ENCODE data around the gene ACBD7.

Gene ACBD7

GRCh38 chr10:15088428-15089261 is at the start of gene ACBD7:
ACBD7 (minus strand) TSS chr10:15088776; CDS start chr10:15088728, 48 bp downstream.
- Histone ChIP-seq H3K4me3 (ENCODE audit: low read length) (peak within 1 kb of the TSS; percentile 85), H3K4me1 (ENCODE audit: insufficient read depth, low read length) (peaks cover 17% of the 10 kb centered on the region), H2AFZ (ENCODE audit: low read depth, low read length) (peak within 1 kb of the TSS; percentile 97), H3K36me3 (ENCODE audit: insufficient read depth, low read length) (no peaks in the 10 kb centered on the region), H3K27me3 (ENCODE audit: insufficient read depth, low read length) (no peaks in the 10 kb centered on the region), H3K9me3 (ENCODE audit: low read length) (peaks cover 6% of the 10 kb centered on the region)

GRCh38 chr10:15137636-15138035 is 49.1 kb upstream of the ACBD7 start:
- Histone ChIP-seq H3K4me3 (ENCODE audit: low read length) (no peak overlapping the region), H2AFZ (ENCODE audit: low read depth, low read length) (no peak overlapping the region), H3K36me3 (ENCODE audit: insufficient read depth, low read length) (peaks cover 42% of the 10 kb centered on the region), H3K4me1 (ENCODE audit: insufficient read depth, low read length) (peaks cover 12% of the 10 kb centered on the region), H3K9me3 (ENCODE audit: low read length) (peaks cover 1% of the 10 kb centered on the region), H3K27me3 (ENCODE audit: insufficient read depth, low read length) (no peaks in the 10 kb centered on the region)

- Histone ChIP-seq H2AFZ (ENCODE audit: low read depth, low read length) (no peak overlapping the region), H3K36me3 (ENCODE audit: insufficient read depth, low read length) (peaks cover 44% of the 10 kb centered on the region), H3K27me3 (ENCODE audit: insufficient read depth, low read length) (no peaks in the 10 kb centered on the region), H3K4me1 (ENCODE audit: insufficient read depth, low read length) (peaks cover 12% of the 10 kb centered on the region), H3K9me3 (ENCODE audit: low read length) (peaks cover 1% of the 10 kb centered on the region), H3K4me3 (ENCODE audit: low read length) (no peak overlapping the region)
Observed at GRCh38 chr10:15137036-15137359, 48.4 kb upstream of the ACBD7 start.

- Histone ChIP-seq H3K27me3 (ENCODE audit: insufficient read depth, low read length) (no peaks in the 10 kb centered on the region), H3K9me3 (ENCODE audit: low read length) (peaks cover 1% of the 10 kb centered on the region), H3K36me3 (ENCODE audit: insufficient read depth, low read length) (peaks cover 47% of the 10 kb centered on the region), H3K4me3 (ENCODE audit: low read length) (no peak overlapping the region), H3K4me1 (ENCODE audit: insufficient read depth, low read length) (peaks cover 8% of the 10 kb centered on the region), H2AFZ (ENCODE audit: low read depth, low read length) (no peak overlapping the region)
Observed at GRCh38 chr10:15136129-15137035, 47.8 kb upstream of the ACBD7 start.

GRCh38 chr10:15131330-15131729 is 42.8 kb upstream of the ACBD7 start:
- H3K4me3 ChIP-seq (ENCODE audit: low read length) = no peak overlapping the region
- no peaks in the 10 kb centered on the region for H3K4me1 ChIP-seq (ENCODE audit: insufficient read depth, low read length)
- H3K9me3 ChIP-seq (ENCODE audit: low read length) = peaks cover 1% of the 10 kb centered on the region
- peaks cover 56% of the 10 kb centered on the region for H3K36me3 ChIP-seq (ENCODE audit: insufficient read depth, low read length)
- H2AFZ ChIP-seq (ENCODE audit: low read depth, low read length) = no peak overlapping the region
- no peaks in the 10 kb centered on the region for H3K27me3 ChIP-seq (ENCODE audit: insufficient read depth, low read length)

GRCh38 chr10:15124908-15125307 is 36.3 kb upstream of the ACBD7 start:
- Histone ChIP-seq H2AFZ (ENCODE audit: low read depth, low read length) (no peak overlapping the region), H3K36me3 (ENCODE audit: insufficient read depth, low read length) (peaks cover 29% of the 10 kb centered on the region), H3K9me3 (ENCODE audit: low read length) (no peaks in the 10 kb centered on the region), H3K27me3 (ENCODE audit: insufficient read depth, low read length) (no peaks in the 10 kb centered on the region), H3K4me3 (ENCODE audit: low read length) (no peak overlapping the region), H3K4me1 (ENCODE audit: insufficient read depth, low read length) (no peaks in the 10 kb centered on the region)

GRCh38 chr10:15124190-15124589 is 35.6 kb upstream of the ACBD7 start:
- Histone ChIP-seq H3K9me3 (ENCODE audit: low read length) (no peaks in the 10 kb centered on the region), H3K36me3 (ENCODE audit: insufficient read depth, low read length) (peaks cover 33% of the 10 kb centered on the region), H3K4me3 (ENCODE audit: low read length) (no peak overlapping the region), H2AFZ (ENCODE audit: low read depth, low read length) (no peak overlapping the region), H3K27me3 (ENCODE audit: insufficient read depth, low read length) (no peaks in the 10 kb centered on the region), H3K4me1 (ENCODE audit: insufficient read depth, low read length) (no peaks in the 10 kb centered on the region)

- H3K36me3 ChIP-seq (ENCODE audit: insufficient read depth, low read length) = peaks cover 37% of the 10 kb centered on the region
- no peak overlapping the region for H3K4me3 ChIP-seq (ENCODE audit: low read length)
- H3K9me3 ChIP-seq (ENCODE audit: low read length) = peaks cover 2% of the 10 kb centered on the region
- H2AFZ ChIP-seq (ENCODE audit: low read depth, low read length) = no peak overlapping the region
- H3K27me3 ChIP-seq (ENCODE audit: insufficient read depth, low read length) = no peaks in the 10 kb centered on the region
- no peaks in the 10 kb centered on the region for H3K4me1 ChIP-seq (ENCODE audit: insufficient read depth, low read length)
Observed at GRCh38 chr10:15123749-15124184, 35.2 kb upstream of the ACBD7 start.

GRCh38 chr10:15122477-15123030 is 34.0 kb upstream of the ACBD7 start:
- Histone ChIP-seq H2AFZ (ENCODE audit: low read depth, low read length) (no peak overlapping the region), H3K27me3 (ENCODE audit: insufficient read depth, low read length) (no peaks in the 10 kb centered on the region), H3K4me1 (ENCODE audit: insufficient read depth, low read length) (no peaks in the 10 kb centered on the region), H3K36me3 (ENCODE audit: insufficient read depth, low read length) (peaks cover 41% of the 10 kb centered on the region), H3K9me3 (ENCODE audit: low read length) (peaks cover 4% of the 10 kb centered on the region), H3K4me3 (ENCODE audit: low read length) (no peak overlapping the region)

GRCh38 chr10:15121707-15122106 is 33.1 kb upstream of the ACBD7 start:
- H3K4me1 ChIP-seq (ENCODE audit: insufficient read depth, low read length) = no peaks in the 10 kb centered on the region
- peaks cover 4% of the 10 kb centered on the region for H3K9me3 ChIP-seq (ENCODE audit: low read length)
- H3K4me3 ChIP-seq (ENCODE audit: low read length) = no peak overlapping the region
- H2AFZ ChIP-seq (ENCODE audit: low read depth, low read length) = no peak overlapping the region
- H3K27me3 ChIP-seq (ENCODE audit: insufficient read depth, low read length) = no peaks in the 10 kb centered on the region
- H3K36me3 ChIP-seq (ENCODE audit: insufficient read depth, low read length) = peaks cover 41% of the 10 kb centered on the region

- H3K27me3 ChIP-seq (ENCODE audit: insufficient read depth, low read length) = no peaks in the 10 kb centered on the region
- H2AFZ ChIP-seq (ENCODE audit: low read depth, low read length) = no peak overlapping the region
- H3K4me3 ChIP-seq (ENCODE audit: low read length) = no peak overlapping the region
- H3K36me3 ChIP-seq (ENCODE audit: insufficient read depth, low read length) = peaks cover 44% of the 10 kb centered on the region
- peaks cover 9% of the 10 kb centered on the region for H3K9me3 ChIP-seq (ENCODE audit: low read length)
- no peaks in the 10 kb centered on the region for H3K4me1 ChIP-seq (ENCODE audit: insufficient read depth, low read length)
Observed at GRCh38 chr10:15120523-15120922, 31.9 kb upstream of the ACBD7 start.

- H2AFZ ChIP-seq (ENCODE audit: low read depth, low read length) = no peak overlapping the region
- H3K4me1 ChIP-seq (ENCODE audit: insufficient read depth, low read length) = no peaks in the 10 kb centered on the region
- H3K27me3 ChIP-seq (ENCODE audit: insufficient read depth, low read length) = no peaks in the 10 kb centered on the region
- H3K4me3 ChIP-seq (ENCODE audit: low read length) = no peak overlapping the region
- peaks cover 9% of the 10 kb centered on the region for H3K9me3 ChIP-seq (ENCODE audit: low read length)
- peaks cover 33% of the 10 kb centered on the region for H3K36me3 ChIP-seq (ENCODE audit: insufficient read depth, low read length)
Observed at GRCh38 chr10:15118615-15119014, 30.0 kb upstream of the ACBD7 start.

GRCh38 chr10:15116225-15116624 is 27.6 kb upstream of the ACBD7 start:
- Histone ChIP-seq H3K9me3 (ENCODE audit: low read length) (peaks cover 9% of the 10 kb centered on the region), H3K4me1 (ENCODE audit: insufficient read depth, low read length) (no peaks in the 10 kb centered on the region), H3K27me3 (ENCODE audit: insufficient read depth, low read length) (no peaks in the 10 kb centered on the region), H2AFZ (ENCODE audit: low read depth, low read length) (no peak overlapping the region), H3K4me3 (ENCODE audit: low read length) (no peak overlapping the region), H3K36me3 (ENCODE audit: insufficient read depth, low read length) (peaks cover 41% of the 10 kb centered on the region)
